Cardiac muscle cell (in vitro differentiated cells and primary cell): ENCODE results near the gene ANXA9. TPM values are rescaled to one million over a fixed set of nuclear protein-coding genes. Genes with fewer than 3 reads are reported as not detected.

Source experiments
- DNase-seq, 2 donors: peaks; one replicate each; pipeline versions ENCODE4 v3.0.0 to v3.0.0-alpha.2; 2010 to 2017; ENCODE audit warnings: low read depth in 1 of 2, low spot score in 1 of 2
- H3K27ac ChIP-seq: fragments of 200-600 bp; sonication (generic); 2 replicates; pipeline ENCODE4 v1.5.1; 2016
- H3K27me3 ChIP-seq: fragments of 200-600 bp; sonication (generic); 2 replicates; pipeline ENCODE4 v1.6.0; 2016; ENCODE audit warnings: control low read depth
- H3K36me3 ChIP-seq: fragments of 200-600 bp; sonication (generic); 2 replicates; pipeline ENCODE4 v1.5.1; 2016; ENCODE audit warnings: control low read depth
- H3K4me1 ChIP-seq: fragments of 200-600 bp; sonication (generic); 2 replicates; pipeline ENCODE4 v1.8.1; 2017; ENCODE audit warnings: low read depth, mild to moderate bottlenecking, mixed run types
- H3K4me3 ChIP-seq: fragments of 200-600 bp; sonication (generic); 2 replicates; pipeline ENCODE4 v1.5.1; 2016; ENCODE audit warnings: mild to moderate bottlenecking
- H3K9me3 ChIP-seq: fragments of 200-600 bp; sonication (generic); 2 replicates; pipeline ENCODE4 v1.5.1; 2017; ENCODE audit warnings: low read depth, mild to moderate bottlenecking, control low read depth
- CTCF ChIP-seq: IDR thresholded peaks from 2 replicates; pipeline ENCODE4 v1.5.1; 2012; ENCODE audit warnings: low read depth, mild to moderate bottlenecking, low read length
- polyA plus RNA-seq: library from polyadenylated mRNA; unstranded; fragments of >200 nt; fragmentation: Nextera tagmentation; extraction: Ambion mirVana; gene quantifications from 2 replicates; pipeline ENCODE4 v1.2.1, GENCODE V29; 2016
- total RNA-seq: library from RNA; depleted of rRNA; stranded (reverse); fragments of >200 nt; gene quantifications from 2 replicates; pipeline ENCODE4 v1.2.3, GENCODE V29; 2016

The ANXA9 gene
- total and polyA plus RNA-seq, 2 experiments from 2014 or later: 1.7 to 2.0 TPM

GRCh38 chr1:151009674-151010345 is 27.7 kb downstream of the ANXA9 start:
- Histone ChIP-seq H3K4me3 (peak overlapping the region; percentile 59), H3K9me3 (no peaks in the 10 kb centered on the region), H3K27me3 (no peaks in the 10 kb centered on the region), H3K27ac (no peak overlapping the region), H3K36me3 (no peaks in the 10 kb centered on the region), H3K4me1 (peaks cover 62% of the 10 kb centered on the region)
- no peak for DNase-seq
- TF ChIP-seq CTCF: no peak

GRCh38 chr1:151010346-151010726 is 28.2 kb downstream of the ANXA9 start:
- Histone ChIP-seq H3K27me3 (no peaks in the 10 kb centered on the region), H3K36me3 (no peaks in the 10 kb centered on the region), H3K4me1 (peaks cover 57% of the 10 kb centered on the region), H3K9me3 (no peaks in the 10 kb centered on the region), H3K4me3 (no peak overlapping the region), H3K27ac (no peak overlapping the region)
- no peak for TF ChIP-seq CTCF
- no peak for DNase-seq

- Histone ChIP-seq H3K9me3 (no peaks in the 10 kb centered on the region), H3K36me3 (no peaks in the 10 kb centered on the region), H3K4me3 (no peak overlapping the region), H3K27ac (peak overlapping the region; percentile 92), H3K4me1 (peaks cover 49% of the 10 kb centered on the region), H3K27me3 (no peaks in the 10 kb centered on the region)
- no peak for DNase-seq
- no peak for TF ChIP-seq CTCF
Observed at GRCh38 chr1:151011154-151011850, 29.2 kb downstream of the ANXA9 start.

GRCh38 chr1:151012684-151013471 is 30.8 kb downstream of the ANXA9 start:
- no peaks in the 10 kb centered on the region for H3K36me3 ChIP-seq
- no peak for TF ChIP-seq CTCF
- H3K4me3 ChIP-seq: no peak overlapping the region
- peak overlapping the region; percentile 92 for H3K27ac ChIP-seq
- H3K4me1 ChIP-seq: peaks cover 45% of the 10 kb centered on the region
- DNase-seq: peak; percentile 24 to 75
- no peaks in the 10 kb centered on the region for H3K27me3 ChIP-seq
- H3K9me3 ChIP-seq: no peaks in the 10 kb centered on the region

- TF ChIP-seq CTCF: peak; percentile 25
- peak; percentile 86 to 94 for DNase-seq
- no peaks in the 10 kb centered on the region for H3K27me3 ChIP-seq
- H3K4me3 ChIP-seq: no peak overlapping the region
- H3K9me3 ChIP-seq: no peaks in the 10 kb centered on the region
- peaks cover 44% of the 10 kb centered on the region for H3K4me1 ChIP-seq
- peak overlapping the region; percentile 92 for H3K27ac ChIP-seq
- no peaks in the 10 kb centered on the region for H3K36me3 ChIP-seq
Observed at GRCh38 chr1:151013518-151013917, 31.4 kb downstream of the ANXA9 start.
